Measurements from ENCODE around the gene SNAPC4.

GRCh38 chr9:136433043-136433715 is 33.2 kb upstream of the SNAPC4 start:
- no peak for TF ChIP-seq CTCF (conservative IDR thresholded peaks at IDR 0.05; ENCODE audit: low read depth, low read length)
- TF ChIP-seq EZH2 (IDR thresholded peaks at IDR 0.05; ENCODE audit: borderline replicate concordance, low read depth, low read length, poor library complexity, severe bottlenecking) = no peak

All from A673 (cell line).